K562 (cell line): ENCODE results near the gene NDUFAF5.

Source experiments
- GABPA ChIP-seq: fragments of 200-800 bp; sonication (Bioruptor generic); conservative IDR thresholded peaks from 2 replicates; pipeline ENCODE4 v1.6.1; 2016; ENCODE audit warnings: low read depth, missing genetic modification characterization, missing compliant biosample characterization
- RHOXF2B ChIP-seq: fragments of 250-450 bp; sonication (Bioruptor Pico); conservative IDR thresholded peaks from 2 replicates; pipeline ENCODE4 v1.5.1; 2021

GRCh38 chr20:13791540-13792459 lies 7.0 kb downstream of the NDUFAF5 start:
- no peak for TF ChIP-seq RHOXF2B
- no peak for TF ChIP-seq GABPA (tag)
